NCI-H226 (cell line): ENCODE data around the gene HYAL2.
A peak's percentile ranks its signal among the peaks of the same experiment; 100 is the strongest.

ENCODE experiments used
- DNase-seq: peaks from one replicate; pipeline ENCODE4 v3.0.0-alpha.2; 2015

HYAL2 gene

DNA sequence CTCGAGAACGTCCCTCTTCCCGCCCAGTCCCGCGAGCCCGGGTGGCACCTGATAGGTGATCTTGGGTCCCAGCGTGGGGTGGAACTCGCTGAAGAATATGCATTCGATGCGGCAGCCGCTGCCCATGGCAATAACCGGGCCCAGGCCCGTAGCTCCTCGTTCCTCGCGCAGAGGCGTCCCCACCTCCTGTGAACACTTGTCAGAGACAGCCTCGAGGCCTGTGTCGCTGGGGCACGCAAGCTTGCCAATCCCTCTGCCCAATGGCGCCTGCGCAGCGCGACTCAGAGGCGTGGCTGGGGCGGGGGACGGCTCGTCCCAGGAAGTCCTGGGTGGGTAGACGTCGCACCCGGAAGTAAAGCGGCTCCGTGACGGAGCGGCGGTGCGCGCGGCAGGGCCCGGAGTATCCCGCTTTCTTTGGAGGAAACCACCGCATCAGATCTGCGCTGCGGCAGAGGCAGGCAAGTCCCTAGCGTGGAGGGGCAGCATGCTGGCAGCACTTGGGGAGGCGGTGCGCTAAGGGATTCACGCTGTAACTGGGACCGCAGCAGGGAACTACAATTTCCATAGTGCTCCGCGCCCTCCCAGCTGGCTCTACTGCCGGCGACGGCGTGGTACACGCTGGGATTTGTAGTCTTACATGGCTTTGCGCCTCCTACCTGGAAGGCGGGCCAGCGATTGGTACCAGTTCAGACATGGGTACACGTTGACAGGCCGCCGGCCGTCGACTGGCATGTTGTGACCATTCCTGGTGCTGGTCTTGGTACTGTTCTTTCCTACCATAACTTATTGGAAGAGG is 28.2 kb upstream of the HYAL2 start, which contains the start of the genes CYB561D2 and NPRL2:
Gene CYB561D2, plus strand, starts transcription at position 336 of the 796 bp plus-strand sequence. CDS start 572 bp downstream, outside the sequence.
Gene NPRL2, minus strand, starts transcription at position 249 of the 796 bp plus-strand sequence. Its CDS starts 123 bp downstream, at position 126.
- DNase-seq = peak; percentile 74

DNA sequence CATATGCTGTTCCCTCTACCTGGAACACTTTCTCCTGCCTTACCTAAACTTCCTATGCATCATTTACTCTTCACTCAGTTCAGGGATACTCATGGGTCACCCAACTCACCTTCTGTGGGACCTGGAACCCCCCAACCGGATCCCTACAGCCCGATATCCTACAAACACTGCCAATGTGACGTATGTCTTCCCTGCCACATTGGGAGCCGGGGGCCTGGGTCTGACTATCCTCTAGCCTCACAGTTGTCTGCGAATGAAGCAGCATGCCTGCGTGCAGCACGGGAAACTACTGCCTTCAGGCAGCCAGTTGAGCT is 27.6 kb upstream of the HYAL2 start:
- DNase-seq = no peak

GRCh38 chr3:50347187-50347813 is 24.8 kb upstream of the HYAL2 start:
- no peak for DNase-seq

DNA sequence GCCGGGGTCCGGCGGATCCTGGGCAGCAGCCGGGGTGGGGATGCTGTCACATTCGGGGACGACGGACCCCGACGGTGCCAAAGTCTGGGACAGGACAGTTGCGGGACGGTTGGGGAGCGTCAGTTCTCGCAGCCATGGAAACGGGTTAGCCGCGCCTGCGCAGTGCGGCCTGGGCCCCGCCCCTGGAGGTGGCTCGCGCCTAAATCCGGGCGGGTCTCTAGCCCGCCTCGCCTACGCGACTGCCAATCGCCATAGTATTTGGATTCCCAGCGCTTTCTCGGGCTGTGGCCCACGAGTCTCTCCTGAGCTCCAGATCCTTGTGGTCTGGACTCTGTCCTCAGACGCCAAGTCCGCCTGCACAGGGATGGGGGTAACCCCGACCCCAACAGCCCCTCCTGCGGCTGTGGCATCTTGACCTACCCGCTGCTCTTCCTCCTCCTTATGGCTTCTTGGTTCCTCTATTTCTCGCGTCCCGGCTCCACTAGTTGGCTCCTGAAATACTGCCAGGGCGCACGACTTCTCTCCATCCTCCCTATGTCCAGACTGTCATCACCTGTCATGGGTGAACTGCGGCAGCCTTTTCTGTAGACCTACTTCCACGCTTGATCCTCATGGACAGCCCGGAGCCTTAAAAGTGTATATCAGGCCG is 23.2 kb upstream of the HYAL2 start, which contains the start of gene ZMYND10:
Gene ZMYND10, minus strand, starts transcription at position 147 of the 649 bp plus-strand sequence. CDS start 153 bp downstream, outside the sequence.
- no peak for DNase-seq

DNA sequence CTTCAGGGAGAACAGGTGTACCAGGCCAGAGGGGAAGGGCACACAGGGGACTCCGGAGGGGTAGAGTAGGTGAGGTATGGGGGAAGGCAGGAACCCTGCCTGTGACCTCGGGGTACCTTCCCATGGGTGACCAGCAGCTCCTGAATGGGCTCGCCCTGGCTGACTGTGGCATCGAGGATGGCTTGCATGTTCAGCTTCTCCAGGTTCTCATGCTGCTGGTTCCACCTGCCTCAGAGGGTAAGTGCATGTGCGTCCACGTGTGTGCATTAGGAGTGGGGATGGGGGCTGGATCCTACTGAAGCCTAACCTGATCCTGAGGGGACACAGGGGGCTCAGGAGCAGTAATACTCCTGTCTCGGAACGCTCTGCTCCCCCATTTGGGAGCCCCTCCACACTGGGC is 22.5 kb upstream of the HYAL2 start:
- DNase-seq = no peak

DNA sequence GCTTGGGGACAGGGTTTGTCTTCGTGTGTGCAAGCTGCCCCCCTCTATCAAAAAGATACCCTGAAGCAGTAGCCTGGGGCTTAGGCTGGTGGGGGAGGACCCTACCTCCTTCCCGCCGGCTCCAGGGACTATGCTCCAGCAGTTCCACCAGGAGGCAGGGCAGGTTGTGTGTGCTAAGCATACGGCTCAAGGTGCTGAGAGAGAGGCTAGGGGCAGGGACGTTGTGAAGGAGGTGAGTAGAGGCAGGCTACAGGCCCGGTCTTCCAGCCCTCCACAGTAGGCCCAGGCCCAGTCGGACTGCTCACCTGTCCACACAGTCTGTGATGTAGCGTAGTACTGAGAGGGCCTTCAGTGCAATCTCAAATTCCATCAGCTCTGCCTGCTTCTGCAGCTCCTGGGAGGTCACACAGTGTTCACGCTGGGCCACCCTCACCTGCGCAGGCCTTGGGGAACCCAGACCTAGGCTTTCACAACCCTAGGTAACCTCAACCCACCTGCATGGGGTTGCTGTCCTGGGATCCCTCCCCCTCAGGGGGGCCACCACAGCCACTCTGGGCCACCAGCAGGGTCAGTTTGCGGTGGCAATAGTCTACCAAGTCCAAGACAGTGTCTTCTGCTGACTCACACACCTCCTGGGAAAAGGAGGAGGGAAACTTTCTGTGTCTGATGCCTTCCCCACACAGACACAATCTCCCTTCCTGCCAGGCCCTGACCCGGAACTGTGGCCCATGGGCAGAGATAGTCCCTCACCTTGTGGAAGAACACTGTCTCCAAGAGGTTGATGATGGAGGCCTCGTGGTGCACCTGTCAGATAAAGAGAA is 20.5 kb upstream of the HYAL2 start:
- no peak for DNase-seq

- DNase-seq = no peak
Observed at GRCh38 chr3:50341996-50342650, 19.6 kb upstream of the HYAL2 start.

DNA sequence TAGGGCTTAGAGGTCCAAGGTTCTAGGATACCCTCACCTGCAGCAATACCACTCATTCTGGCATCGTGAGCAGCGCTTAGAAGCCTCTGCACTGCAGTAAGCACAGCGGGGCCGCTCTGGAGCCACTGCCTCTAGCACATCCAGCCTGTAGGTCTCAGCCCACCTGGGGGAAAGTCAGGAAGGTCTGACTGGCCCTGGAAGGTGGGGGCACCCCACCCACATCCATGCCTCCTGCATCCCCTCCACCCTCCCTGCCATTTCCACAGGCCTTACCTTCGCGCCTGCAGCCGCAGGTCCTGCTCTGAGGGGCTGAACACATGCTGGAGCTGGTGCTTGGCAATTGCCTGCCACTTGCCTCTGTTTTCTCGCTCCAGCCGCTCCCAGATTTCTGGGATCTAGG is 19.0 kb upstream of the HYAL2 start:
- DNase-seq = no peak

DNA sequence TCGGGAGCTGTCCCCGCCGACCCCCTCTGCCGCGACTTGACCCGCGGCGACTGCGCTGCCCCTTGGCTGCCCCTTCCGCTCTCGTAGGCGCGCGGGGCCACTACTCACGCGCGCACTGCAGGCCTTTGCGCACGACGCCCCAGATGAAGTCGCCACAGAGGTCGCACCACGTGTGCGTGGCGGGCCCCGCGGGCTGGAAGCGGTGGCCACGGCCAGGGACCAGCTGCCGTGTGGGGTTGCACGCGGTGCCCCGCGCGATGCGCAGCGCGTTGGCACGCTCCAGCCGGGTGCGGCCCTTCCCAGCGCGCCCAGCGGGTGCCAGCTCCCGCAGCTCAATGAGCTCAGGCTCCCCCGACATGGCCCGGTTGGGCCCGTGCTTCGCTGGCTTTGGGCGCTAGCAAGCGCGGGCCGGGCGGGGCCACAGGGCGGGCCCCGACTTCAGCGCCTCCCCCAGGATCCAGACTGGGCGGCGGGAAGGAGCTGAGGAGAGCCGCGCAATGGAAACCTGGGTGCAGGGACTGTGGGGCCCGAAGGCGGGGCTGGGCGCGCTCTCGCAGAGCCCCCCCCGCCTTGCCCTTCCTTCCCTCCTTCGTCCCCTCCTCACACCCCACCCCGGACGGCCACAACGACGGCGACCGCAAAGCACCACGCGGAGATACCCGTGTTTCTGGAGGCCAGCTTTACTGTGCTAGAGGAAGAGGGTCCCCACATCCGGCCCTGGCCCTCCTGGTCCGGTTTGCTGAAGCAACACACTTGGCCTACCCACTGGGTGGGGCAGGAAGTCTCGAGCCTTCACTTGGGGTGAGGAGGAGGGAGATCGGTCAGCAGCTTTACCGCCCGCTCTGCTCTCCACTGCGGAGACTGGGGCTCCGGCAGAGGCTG is 18.1 kb upstream of the HYAL2 start, which contains the start of gene RASSF1:
Gene RASSF1, minus strand, starts transcription at position 389 of the 882 bp plus-strand sequence. Its CDS starts 31 bp downstream, at position 358.
- DNase-seq = no peak

GRCh38 chr3:50340147-50340447 is 17.6 kb upstream of the HYAL2 start:
- DNase-seq = no peak

GRCh38 chr3:50339485-50340146 is 17.1 kb upstream of the HYAL2 start:
- DNase-seq = no peak

DNA sequence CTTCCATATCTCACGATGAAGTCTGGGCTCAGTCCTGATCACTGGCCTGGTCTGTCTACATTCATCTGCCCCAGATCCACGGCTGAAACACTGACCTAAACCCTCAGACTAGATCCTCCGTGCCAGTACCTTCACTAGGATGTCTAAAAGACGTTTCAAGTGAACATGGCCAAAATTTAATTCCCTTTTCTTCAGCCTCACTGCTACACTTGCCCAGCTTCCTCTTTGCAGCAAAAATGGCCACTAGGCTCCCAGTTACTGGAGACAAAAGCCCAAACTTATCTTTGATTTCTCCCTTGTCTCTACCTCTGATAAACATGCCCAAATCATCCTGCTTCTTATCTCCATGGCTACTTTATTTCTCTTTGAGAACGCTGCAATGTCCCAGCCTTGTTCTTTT is 16.4 kb upstream of the HYAL2 start:
- no peak for DNase-seq

DNA sequence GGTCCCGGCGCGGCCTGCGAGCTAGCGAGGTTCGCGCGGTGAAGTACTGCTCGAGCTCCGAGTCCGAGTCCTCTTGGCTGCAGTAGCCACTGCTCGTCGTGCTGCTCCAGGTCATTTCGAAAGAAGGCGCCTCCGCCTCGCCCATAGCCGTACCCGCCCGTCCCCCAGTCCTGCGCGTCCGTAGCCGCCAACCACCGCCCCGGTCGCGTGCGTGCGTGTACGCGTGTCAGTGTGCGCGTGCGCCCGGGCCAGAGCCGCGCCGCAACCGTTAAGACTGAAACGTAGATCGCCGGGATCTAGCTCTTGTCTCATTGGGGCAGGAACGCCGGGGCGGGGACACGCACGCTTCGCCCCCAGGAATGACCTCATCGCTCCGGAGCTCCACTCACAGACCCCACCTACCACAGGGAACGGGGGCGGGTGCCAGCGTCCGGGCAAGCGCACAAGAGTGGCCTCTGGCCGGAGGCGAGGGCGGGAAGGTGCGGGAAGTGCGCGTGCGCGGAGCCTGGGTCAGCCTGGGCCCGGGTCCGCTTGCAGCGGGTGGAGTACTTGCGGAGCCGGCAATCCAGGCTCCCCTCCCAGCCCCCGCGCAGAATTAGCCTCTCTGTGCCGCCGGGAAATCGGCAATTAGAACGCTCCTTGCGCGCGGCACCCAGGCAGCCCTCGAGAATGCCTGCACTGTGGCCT is 14.8 kb upstream of the HYAL2 start:
- peak; percentile 87 for DNase-seq

DNA sequence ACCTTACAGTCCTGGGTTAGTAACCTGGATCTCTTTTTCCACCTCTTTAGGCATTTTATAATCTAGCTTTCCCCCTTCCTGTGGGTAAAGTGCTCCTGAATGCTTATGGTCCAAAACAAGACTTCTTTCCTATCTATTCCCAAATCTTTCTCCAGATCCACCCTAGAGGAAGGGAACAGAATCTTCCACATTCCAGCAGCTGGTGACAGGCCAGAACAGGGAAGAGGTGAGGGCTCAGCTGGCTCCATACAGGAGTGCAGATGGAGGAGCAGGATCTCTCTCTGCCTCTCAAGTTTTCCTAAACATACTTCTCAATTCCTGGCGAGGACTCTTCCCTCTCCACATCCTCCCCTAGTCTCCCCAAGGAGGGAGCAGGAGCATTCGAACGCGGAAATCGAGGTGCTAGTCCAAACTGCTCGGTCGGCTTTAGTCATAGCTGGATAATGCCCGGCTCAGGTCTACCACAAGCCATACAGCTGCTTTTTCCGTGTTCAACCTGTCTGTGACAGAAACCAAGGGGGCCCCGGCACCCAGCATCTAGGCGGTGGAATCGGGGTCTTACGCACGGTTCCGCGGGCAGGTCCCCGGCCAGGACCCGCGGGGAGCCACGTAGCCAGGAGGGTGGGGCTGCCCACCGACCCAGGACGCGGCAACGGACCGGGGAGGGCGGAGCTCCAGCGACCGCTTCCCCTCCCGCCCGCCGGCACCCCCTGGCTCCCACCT is 14.1 kb upstream of the HYAL2 start:
- DNase-seq = no peak

DNA sequence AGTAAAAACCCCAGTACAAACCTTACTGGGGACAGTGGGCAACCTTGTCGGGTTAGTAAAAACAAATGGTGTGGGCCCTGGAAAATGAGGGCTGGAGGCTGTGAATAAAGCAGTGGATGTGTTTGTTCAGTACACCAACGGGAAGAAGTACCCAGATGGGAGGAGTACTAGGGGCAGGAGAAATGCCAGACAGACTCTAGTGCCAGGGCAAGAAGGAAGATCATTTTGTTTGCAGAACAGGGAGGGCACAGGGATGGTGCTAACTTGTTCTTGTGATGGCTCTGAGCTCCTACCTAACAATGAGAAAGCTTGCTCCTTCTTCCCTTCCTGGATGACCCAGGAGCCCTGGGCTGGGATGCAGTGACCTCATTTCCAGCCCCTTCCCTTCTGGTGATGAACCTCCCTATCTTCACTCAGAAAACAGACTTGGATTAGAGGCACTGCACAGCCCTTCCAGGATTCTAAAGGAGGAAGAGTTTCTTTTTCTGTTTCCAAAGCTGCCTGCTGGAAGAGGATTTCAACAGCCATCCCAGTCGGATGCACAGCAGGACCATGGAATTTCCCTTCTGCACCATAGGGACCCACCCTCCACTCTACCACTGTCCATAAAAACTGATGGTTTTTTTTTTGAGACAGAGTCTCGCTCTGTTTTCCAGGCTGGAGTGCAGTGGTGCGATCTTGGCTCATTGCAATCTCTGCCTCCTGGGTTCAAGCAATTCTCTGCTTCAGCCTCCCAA is 12.0 kb upstream of the HYAL2 start:
- DNase-seq = no peak

GRCh38 chr3:50333744-50334328 is 11.3 kb upstream of the HYAL2 start:
- DNase-seq = no peak

DNA sequence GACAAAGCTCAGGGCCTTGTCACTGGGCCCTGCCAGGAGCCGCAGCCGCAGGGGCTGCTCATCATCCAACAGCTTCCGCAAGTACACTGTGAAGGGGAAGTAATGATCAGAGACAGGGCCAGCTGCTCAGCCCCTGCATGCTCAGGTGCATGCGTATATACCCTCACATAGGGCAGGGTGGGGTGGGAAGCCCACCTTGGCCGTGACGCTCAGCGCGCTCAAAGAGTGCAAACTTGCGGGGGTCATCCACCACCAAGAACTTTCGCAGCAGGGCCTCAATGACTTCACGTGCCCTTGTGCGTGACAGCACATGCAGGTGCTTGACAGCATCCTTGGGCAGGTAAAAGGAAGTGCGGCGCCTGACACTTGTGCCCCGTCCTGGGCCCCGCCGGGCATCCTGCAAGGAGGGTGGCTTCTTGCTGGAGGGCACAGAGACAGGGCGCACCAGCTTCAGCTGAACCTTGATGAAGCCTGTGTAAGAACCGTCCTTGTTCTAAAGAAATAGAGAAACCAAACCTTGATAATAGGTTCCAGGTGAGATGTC is 8.9 kb upstream of the HYAL2 start:
- no peak for DNase-seq

DNA sequence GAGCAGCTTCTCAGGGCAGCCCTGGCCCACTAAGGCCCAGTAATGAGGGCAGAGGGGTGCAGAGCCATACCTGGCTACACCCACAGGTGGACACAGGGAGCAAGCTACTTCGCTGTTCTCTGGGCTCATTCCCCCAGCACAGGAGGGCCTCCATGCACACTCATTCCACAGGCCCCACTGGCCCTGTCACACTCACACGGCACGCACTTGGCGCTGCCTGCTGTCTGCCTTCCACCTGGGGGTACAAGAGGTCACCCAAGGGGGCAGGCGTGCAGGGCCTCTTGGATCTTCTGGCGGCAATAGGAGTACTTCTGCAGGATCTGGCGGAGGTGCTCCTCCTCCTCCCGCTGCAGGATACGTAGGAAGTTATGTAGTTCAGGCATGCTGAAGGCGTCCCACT is 7.8 kb upstream of the HYAL2 start:
- DNase-seq = no peak
